GM21390 (cell line): ENCODE measurements around the gene BIRC5.
A peak's percentile ranks its signal among the peaks of the same experiment; 100 is the strongest.
"Not testable (repeated sequence)": the region's sequence is repeated elsewhere in the genome, so short reads cannot be mapped to it uniquely, and the experiment has no call there.

Experiments used
- ATAC-seq: cut with Tn5 transposase; IDR thresholded peaks from one replicate; pipeline ENCODE4 v1.9.1; 2021; ENCODE audit not compliant: unreplicated experiment

Gene BIRC5

GRCh38 chr17:78214016-78214705 lies at the start of gene BIRC5:
BIRC5 (plus strand) TSS chr17:78214253; CDS start chr17:78214317, 64 bp downstream.
- ATAC-seq, result peak; percentile 76

GRCh38 chr17:78164748-78165607 lies 49.1 kb upstream of the BIRC5 start:
- no peak for ATAC-seq

DNA sequence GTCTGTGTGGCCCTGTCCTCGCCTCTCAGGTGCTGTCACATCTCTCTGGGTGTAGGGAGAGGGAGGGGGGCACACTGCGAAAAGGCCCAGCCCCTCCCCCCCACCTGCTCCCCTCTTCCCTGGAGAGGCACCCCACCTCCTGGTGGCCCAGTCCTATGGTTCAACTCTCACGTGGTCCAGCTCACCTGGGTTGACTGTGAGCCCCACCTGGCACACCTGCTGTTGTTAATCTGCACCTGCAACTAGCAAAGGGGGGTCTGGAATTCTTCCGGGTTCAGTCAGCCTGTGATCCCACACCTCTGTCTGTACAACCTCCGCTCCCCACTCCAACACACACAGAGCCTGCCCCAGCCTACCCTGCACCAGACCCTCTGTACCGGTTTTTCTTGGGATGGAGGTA lies 47.6 kb upstream of the BIRC5 start:
- no peak for ATAC-seq

- ATAC-seq, result peak; percentile 62
Measured at GRCh38 chr17:78168242-78168902, 45.7 kb upstream of the BIRC5 start, which contains the start of gene SYNGR2. SYNGR2 (plus strand) TSS chr17:78168581; CDS start chr17:78168617, 36 bp downstream.

DNA sequence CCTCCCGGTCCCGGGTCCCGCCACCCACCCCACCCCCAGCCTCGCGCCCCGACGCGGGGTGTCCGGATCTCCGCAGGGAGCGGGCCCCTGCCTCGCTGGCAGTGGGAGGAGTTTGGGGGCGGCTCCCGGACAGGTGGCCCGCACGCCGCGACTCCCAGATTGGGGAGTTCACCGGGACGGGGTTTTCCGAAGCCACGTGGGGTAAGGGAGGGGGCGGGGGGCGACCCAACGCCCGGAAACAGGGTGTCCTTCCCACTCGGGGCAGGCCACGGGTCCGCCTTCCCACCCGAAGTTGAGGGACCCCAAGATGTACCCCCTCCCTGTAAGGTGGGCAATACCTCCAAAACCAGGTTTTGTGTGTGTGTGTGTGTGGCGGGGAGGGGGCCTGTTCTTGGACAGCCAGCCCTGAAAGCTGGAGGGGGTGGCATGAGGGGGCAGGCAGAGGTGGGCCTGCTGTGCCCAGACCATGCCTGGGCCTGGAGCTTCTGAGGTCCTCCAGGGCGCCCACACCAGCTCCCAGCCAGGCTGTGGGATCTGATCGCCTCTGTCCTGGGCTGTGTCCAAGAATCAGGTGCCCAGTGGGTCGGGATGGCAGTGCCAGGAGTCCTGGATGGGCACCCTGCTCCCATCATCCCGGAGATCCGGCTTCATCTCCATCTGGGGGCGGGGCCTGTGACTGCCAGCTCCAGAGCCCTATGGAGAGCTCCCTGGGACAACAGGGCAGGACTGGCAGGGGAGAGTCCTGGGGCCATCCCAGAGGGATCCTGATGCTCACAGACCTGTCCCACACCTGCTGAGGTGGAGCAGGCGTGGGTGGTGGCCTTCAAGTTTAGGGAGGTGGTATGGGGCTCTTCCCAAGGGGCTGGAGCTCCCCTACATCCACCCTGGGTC lies 44.9 kb upstream of the BIRC5 start:
- ATAC-seq, result peak; percentile 28

GRCh38 chr17:78170692-78171590 lies 43.1 kb upstream of the BIRC5 start:
- no peak for ATAC-seq

GRCh38 chr17:78171591-78172248 lies 42.3 kb upstream of the BIRC5 start:
- ATAC-seq, result not testable (repeated sequence)

- no peak for ATAC-seq
Measured at GRCh38 chr17:78172249-78173051, 41.6 kb upstream of the BIRC5 start.

GRCh38 chr17:78173097-78173715 lies 40.8 kb upstream of the BIRC5 start:
- peak; percentile 41 for ATAC-seq

DNA sequence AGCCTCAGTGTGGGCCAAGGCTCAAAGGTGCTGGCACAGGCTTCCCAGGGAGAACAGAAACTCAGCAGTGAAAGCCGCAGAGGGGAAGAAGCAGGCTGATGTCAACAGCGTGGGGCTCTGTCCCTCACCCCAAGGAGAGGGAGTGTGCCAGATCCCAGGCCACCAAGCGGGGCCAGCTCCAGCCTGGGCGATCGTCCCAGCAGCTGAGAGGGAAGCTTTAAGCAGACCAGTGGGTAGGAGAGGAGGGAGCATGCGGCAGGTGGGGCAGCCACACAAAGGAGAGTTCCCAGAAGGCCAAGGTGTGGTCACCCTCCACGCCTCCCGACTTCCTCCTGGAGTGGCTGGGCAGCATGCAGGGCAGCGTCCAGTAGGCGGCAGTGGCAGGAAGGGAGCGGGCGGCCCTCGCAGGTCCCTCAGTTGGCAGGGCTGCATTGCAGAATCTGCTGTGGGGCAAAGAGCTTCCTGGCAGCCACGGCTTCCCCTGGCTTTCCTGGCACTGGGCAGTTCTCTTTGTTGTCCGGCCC lies 39.6 kb upstream of the BIRC5 start:
- no peak for ATAC-seq

DNA sequence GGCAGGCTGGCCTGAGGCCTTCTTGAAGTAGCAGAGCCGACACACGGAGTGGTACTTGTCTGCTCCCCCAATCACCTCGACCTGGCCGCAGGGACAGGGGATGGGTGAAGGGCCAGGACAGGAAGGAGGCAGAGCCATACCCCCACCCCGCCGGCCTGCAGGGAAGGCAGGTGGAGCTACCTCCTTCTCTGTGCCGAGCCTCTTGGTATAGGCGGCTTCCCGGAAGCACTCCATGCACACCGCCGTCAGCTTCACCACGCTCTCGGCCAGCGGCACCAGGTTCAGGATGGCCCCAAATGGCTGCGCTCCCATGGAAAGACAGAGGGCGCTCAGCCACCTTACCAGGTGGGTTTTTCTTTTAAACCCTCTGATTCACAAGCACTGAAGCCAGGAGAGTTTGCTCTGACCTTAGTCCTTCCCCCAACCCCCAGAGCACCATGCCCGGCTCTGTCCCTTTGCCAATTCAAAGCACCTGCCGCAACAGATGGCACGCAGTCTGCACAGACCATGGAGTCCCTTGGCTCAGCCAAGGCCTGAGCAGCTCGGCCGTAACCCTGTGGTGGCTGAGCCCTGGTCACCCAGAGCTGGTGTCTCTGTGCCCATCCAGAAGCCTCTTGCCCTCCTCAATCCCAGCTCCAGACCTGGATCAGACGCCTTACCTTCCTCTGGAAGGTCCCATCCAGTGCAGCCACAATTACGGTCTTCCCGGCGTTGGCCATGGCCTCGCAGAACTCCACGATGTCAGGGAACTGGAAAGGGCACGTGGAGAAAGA lies 39.0 kb upstream of the BIRC5 start:
- no peak for ATAC-seq

- ATAC-seq, result no peak
Measured at GRCh38 chr17:78175643-78175981, 38.4 kb upstream of the BIRC5 start.

GRCh38 chr17:78176548-78177025 lies 37.5 kb upstream of the BIRC5 start:
- no peak for ATAC-seq

DNA sequence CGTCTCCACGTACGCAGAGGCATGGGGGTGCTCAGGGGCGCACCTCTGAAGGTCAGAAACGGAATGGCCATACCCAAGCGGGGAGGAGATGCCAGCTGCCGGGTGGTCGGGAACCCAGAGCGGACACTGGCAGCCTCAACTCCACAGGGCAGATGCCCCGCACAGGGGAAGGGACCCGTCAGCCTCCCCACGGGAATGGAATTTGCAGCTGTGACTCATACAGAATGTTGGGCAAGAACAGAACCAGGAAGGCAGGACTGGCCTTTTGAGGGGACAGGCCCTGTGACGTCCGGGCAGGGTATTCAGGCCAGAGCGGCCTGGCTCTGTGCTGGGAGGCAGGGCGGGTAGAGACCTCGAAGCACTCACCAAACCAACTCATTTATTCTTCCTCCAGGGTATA lies 34.7 kb upstream of the BIRC5 start:
- no peak for ATAC-seq

DNA sequence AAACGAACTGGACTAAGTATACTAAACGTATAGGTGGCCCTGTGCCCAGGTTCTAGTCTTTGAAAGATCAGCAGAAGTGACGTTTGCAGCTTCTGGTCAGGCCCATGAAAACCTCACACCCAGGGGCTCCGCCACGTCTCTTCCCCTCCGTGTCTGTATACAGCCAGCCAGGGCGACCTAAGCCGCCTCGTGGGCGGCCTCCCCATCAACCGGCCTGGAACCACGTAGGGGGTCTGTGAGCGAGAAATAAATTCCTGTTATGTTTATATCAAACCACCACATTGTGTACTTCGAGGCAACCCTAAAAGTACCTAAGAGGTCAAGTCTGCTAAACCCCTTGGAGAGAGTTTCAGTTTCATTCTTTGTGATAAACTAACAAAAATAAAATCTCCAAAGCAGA lies 34.0 kb upstream of the BIRC5 start:
- no peak for ATAC-seq

DNA sequence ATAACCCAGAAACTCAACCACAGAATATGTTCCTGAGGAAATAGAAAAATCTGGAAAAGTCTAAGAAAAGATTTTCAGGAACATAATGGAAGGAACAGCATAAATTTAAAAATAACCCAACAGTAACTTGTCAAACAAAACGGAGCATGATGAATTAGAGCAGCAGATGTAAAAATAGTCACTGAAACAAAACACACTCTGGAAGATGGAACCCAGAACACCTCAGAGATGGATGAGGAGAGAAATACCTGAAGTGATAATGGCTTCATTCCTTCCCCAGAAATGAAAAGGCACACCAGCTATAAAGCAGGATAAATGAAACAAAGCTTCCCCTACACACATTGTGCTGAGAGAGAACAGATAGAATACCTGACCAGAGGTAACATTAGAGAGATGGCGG lies 33.5 kb upstream of the BIRC5 start:
- ATAC-seq, result no peak

DNA sequence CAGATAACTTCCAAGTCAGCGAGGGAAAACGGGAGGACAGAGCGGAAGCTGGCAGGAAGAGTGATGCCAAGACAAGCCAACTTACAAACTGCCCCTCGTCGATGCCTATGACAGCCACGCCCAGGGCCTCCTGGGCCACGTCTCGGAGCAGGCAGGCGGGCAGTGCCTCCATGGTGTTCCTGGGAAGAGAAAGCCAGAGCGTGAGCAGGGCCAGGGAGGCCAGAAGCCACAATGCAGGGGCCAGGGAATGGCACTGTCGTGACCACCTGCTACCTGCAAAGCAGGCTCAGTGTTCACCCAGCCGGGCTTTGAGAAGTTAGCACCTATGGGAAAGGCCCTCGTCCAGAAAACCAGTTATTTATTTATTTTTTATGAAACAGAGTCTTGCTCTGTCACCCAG lies 31.5 kb upstream of the BIRC5 start:
- no peak for ATAC-seq
